SK-N-MC (cell line): ENCODE results near the gene PSMB4.

Experiments used
- EZH2 ChIP-seq: fragments of 200-600 bp; sonication (generic); IDR thresholded peaks from one replicate; pipeline ENCODE4 v1.6.1; 2017; ENCODE audit warnings: antibody characterized with exemption
- FOXP2 ChIP-seq: optimal IDR thresholded peaks from 2 replicates; pipeline ENCODE3; 2011; ENCODE audit warnings: mild to moderate bottlenecking, moderate library complexity; ENCODE audit not compliant: insufficient read depth; ENCODE audit errors: extremely low read length, control extremely low read depth
- POLR2AphosphoS5 ChIP-seq: IDR thresholded peaks from 2 replicates; pipeline ENCODE4 v1.6.1; 2012; ENCODE audit warnings: mild to moderate bottlenecking, low read depth, low read length, borderline replicate concordance

- TF ChIP-seq EZH2, result no peak
- no peak for TF ChIP-seq POLR2AphosphoS5
- no peak for TF ChIP-seq FOXP2
These were observed 5.8 kb upstream of the PSMB4 start for GRCh38 chr1:151393583-151393982.
